ENCODE results near the gene EXOSC5.

The EXOSC5 gene

DNA sequence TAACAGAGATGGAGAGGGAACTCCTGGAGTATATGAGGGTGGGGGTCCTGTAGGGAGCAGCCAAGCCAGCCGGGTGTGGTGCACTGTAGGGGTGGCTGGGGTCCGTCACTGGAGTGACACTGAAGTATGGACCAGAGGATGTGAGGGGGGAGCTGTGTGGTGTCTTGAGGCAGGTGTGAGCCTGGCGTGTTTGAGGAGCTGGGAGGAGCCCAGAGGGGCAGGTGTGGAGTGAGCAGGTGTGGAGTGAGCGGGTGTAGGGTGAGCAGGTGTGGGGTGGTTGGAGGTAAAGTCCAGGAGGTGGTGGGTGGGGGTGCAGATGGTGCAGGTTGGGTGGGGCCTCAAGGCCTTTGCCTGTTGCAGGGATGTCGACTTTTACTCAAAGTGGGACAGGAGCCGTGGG lies 24.2 kb upstream of the EXOSC5 start:
- no peak for DNase-seq (ENCODE audit: low read depth in 2 of 2)
- TF ChIP-seq, protein P1, sequence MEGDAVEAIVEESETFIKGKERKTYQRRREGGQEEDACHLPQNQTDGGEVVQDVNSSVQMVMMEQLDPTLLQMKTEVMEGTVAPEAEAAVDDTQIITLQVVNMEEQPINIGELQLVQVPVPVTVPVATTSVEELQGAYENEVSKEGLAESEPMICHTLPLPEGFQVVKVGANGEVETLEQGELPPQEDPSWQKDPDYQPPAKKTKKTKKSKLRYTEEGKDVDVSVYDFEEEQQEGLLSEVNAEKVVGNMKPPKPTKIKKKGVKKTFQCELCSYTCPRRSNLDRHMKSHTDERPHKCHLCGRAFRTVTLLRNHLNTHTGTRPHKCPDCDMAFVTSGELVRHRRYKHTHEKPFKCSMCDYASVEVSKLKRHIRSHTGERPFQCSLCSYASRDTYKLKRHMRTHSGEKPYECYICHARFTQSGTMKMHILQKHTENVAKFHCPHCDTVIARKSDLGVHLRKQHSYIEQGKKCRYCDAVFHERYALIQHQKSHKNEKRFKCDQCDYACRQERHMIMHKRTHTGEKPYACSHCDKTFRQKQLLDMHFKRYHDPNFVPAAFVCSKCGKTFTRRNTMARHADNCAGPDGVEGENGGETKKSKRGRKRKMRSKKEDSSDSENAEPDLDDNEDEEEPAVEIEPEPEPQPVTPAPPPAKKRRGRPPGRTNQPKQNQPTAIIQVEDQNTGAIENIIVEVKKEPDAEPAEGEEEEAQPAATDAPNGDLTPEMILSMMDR (IDR thresholded peaks at IDR 0.05; ENCODE audit: low read depth, low read length) = no peak
- H3K4me3 ChIP-seq (replicated peaks in 1 of 2; ENCODE audit: low read depth in 2 of 2, low read length in 2 of 2) = no peak overlapping the region

DNA sequence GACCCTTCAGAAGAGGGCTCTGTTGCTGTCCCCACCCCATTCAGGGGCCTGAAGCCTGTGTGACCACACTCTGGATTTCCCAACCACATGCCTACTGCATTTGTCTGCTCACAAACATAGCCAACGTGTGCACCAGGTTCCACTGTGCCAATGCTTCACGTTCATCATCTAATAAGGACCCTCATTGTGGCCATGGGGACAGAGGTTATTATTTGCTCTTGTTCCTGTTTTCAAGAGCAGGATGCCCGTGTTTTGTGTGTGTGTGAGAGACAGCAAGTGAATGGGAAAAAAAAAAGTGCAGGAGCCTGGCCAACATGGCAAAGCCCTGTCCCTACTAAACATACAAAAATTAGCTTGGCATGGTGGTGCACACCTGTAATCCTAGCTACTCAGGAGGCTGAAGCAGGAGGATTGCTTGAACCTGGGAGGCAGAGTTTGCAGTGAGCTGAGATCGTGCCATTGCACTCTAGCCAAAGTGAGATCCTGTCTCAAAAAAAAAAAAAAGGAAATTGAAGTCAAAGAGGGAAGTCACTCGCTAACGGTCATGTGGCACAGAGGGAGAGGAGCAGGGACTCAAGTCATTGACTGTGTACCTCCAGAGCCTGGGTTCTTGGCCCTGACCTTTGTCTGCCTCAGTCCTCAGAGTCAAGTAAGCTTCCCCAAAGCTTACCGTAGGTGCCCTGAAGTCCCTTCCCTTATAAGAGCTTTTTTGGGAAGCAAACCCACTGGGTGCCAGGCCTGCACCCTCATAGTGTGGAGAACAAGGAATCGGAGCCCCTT lies 23.1 kb upstream of the EXOSC5 start:
- TF ChIP-seq, protein P1 (IDR thresholded peaks at IDR 0.05; ENCODE audit: low read depth, low read length) = no peak
- DNase-seq (ENCODE audit: low read depth in 2 of 2) = no peak
- H3K4me3 ChIP-seq (replicated peaks in 1 of 2; ENCODE audit: low read depth in 2 of 2, low read length in 2 of 2) = no peak overlapping the region

GRCh38 chr19:41416194-41416674 lies 19.1 kb upstream of the EXOSC5 start:
- DNase-seq (ENCODE audit: low read depth in 2 of 2) = no peak
- TF ChIP-seq, protein P1 (IDR thresholded peaks at IDR 0.05; ENCODE audit: low read depth, low read length) = no peak
- no peak overlapping the region for H3K4me3 ChIP-seq (replicated peaks in 1 of 2; ENCODE audit: low read depth in 2 of 2, low read length in 2 of 2)

DNA sequence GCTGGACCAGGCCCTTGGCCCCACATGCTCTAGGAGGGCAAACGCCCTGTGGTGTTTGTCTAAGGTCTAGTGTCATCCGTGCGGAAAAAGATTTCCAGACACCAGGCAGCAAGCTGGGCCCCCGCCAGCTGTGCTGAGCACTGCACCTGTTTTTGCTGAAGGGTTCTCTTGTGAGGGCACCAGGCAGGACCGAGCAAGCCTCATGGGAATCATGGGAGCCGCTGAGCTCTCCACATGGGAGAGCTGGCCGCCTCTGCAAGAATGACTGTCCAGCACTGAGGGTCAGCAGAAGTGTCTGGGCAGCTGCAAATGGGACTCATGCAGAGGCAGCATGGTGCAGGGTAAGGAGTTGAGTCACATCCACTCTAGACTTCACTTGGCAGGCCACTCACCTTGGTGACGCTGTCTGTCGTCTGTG lies 18.0 kb upstream of the EXOSC5 start:
- TF ChIP-seq, protein P1 (IDR thresholded peaks at IDR 0.05; ENCODE audit: low read depth, low read length) = no peak
- DNase-seq (ENCODE audit: low read depth in 2 of 2) = no peak

GRCh38 chr19:41414461-41414860 lies 17.3 kb upstream of the EXOSC5 start:
- no peak overlapping the region for H3K4me3 ChIP-seq (replicated peaks in 1 of 2; ENCODE audit: low read depth in 2 of 2, low read length in 2 of 2)
- TF ChIP-seq, protein P1 (IDR thresholded peaks at IDR 0.05; ENCODE audit: low read depth, low read length) = no peak
- no peak for DNase-seq (ENCODE audit: low read depth in 2 of 2)

More for the DNA sequence above, 18.0 kb upstream of the EXOSC5 start:
- H3K4me3 ChIP-seq (replicated peaks in 1 of 2; ENCODE audit: low read depth in 2 of 2, low read length in 2 of 2) = no peak overlapping the region

DNA sequence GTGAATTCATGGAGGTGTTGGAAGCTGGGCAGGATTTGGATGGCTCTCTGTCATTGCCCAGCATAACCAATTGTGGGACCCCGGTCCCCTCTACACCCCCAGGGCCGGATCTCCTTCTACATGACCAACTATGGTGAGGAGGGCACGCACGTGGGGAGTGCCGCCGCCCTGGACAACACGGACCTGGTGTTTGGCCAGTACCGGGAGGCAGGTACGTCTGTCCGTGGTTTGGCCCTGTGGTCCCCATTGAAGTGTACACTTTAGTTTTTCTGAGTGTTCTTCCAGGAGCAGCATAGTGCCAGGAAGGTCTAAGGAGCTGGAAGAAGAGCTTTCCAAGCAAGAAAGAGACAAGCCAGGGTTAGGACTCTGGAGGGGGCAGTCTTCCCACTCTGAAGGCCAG lies 16.8 kb upstream of the EXOSC5 start:
- TF ChIP-seq, protein P1 (IDR thresholded peaks at IDR 0.05; ENCODE audit: low read depth, low read length) = no peak
- no peak for DNase-seq (ENCODE audit: low read depth in 2 of 2)
- H3K4me3 ChIP-seq (replicated peaks in 1 of 2; ENCODE audit: low read depth in 2 of 2, low read length in 2 of 2) = no peak overlapping the region
